HepG2 (cell line): ENCODE data around the gene GRIP2. TPM values are rescaled to one million over a fixed set of nuclear protein-coding genes. Genes with fewer than 3 reads are reported as not detected.

Experiments used
- IKZF5 ChIP-seq: IDR thresholded peaks from 2 replicates; pipeline ENCODE4 v1.6.1; 2018; ENCODE audit warnings: missing genetic modification reagents, mild to moderate bottlenecking, missing compliant biosample characterization
- SMC3 ChIP-seq: IDR thresholded peaks from 2 replicates; pipeline ENCODE4 v1.6.1; 2011; ENCODE audit warnings: low read length, improper control_type of control experiment
- YY1 ChIP-seq: IDR thresholded peaks from 2 replicates; pipeline ENCODE4 v1.6.1; 2011; ENCODE audit warnings: low read length, low read depth, moderate library complexity, mild to moderate bottlenecking; ENCODE audit not compliant: insufficient read depth, insufficient replicate concordance
- ZBTB43 ChIP-seq: sonication (generic); formaldehyde crosslinking; conservative IDR thresholded peaks from 2 replicates; pipeline ENCODE4 v1.4.0; 2020; ENCODE audit warnings: missing genetic modification reagents
- ZBTB46 ChIP-seq: sonication (generic); formaldehyde crosslinking; IDR thresholded peaks from 2 replicates; pipeline ENCODE4 v1.4.0; 2020; ENCODE audit warnings: mild to moderate bottlenecking, missing genetic modification reagents, borderline replicate concordance
- ZFAT ChIP-seq: sonication (generic); formaldehyde crosslinking; conservative IDR thresholded peaks from 2 replicates; pipeline ENCODE4 v1.8.1; 2023; ENCODE audit warnings: missing genetic modification reagents, inconsistent platforms
- ZNF691 ChIP-seq: sonication (generic); formaldehyde crosslinking; IDR thresholded peaks from 2 replicates; pipeline ENCODE4 v1.4.0; 2020; ENCODE audit warnings: missing genetic modification reagents, low read depth, mild to moderate bottlenecking, borderline replicate concordance
- ZNF761 ChIP-seq: sonication (generic); formaldehyde crosslinking; conservative IDR thresholded peaks from 2 replicates; pipeline ENCODE4 v1.4.0; 2020; ENCODE audit warnings: mild to moderate bottlenecking, missing genetic modification reagents
- polyA plus RNA-seq, 8 experiments: library from polyadenylated mRNA; depleted of rRNA in 3 of 8; stranded (reverse) in 7 of 8; unstranded in 1 of 8; fragments of >200 nt; fragmentation: Illumina TruSeq in 4 of 8; extraction: Trizol in 4 of 8; gene quantifications; 2 replicates each; pipeline versions ENCODE4 v1.2.1 to v1.2.3, GENCODE V29; 2011 to 2016; ENCODE audit warnings: low read depth in 4 of 8, missing spikeins in 1 of 8, mixed read lengths in 1 of 8; ENCODE audit not compliant: insufficient read depth in 1 of 8
- total RNA-seq, 5 experiments: library from RNA; depleted of rRNA; stranded (reverse); fragments of >200 nt; fragmentation: Illumina TruSeq; extraction: Trizol; gene quantifications; 2 replicates each; pipeline ENCODE4 v1.2.3, GENCODE V29; 2016; ENCODE audit warnings: low read depth in 1 of 5
- TF ChIP-seq, protein P1 (sequence below): IDR thresholded peaks from 2 replicates; pipeline ENCODE4 v1.6.1; 2016; ENCODE audit warnings: low read depth

GRIP2 gene
- total and polyA plus RNA-seq, 2 of the 13 experiments (the other 11 are each of a cell fraction or from before 2014, with no cell fraction given), result 0.11 to 0.24 TPM

DNA sequence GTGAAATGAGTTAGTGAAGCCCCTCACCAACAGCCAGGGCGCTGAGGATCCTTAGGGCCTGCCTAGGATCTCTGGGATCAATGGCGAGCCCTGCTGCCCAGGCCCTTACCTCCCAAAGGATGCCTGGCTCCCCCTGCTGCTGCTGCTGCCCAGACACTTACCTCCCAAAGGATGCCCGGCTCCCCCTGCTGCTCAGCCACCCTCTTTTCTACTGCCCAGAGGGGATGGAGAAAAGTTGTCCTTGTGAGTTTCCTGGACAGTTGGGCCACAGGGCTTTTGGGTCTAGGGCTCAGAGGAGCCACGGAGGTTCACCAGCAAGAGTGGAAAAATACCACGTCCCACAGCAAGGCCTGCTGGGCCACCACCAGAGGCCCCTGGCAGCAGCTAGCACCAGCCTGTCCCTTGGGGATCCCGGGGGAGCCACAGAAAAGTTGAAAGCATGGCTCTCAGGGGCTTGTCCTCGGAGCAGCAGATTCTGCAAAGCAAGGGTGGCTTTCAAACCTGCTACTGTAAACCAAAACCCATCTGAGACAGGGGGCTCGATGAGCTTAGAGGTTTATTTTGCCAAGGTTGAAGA is 78.3 kb downstream of the GRIP2 start (continued):
- TF ChIP-seq, protein P1, sequence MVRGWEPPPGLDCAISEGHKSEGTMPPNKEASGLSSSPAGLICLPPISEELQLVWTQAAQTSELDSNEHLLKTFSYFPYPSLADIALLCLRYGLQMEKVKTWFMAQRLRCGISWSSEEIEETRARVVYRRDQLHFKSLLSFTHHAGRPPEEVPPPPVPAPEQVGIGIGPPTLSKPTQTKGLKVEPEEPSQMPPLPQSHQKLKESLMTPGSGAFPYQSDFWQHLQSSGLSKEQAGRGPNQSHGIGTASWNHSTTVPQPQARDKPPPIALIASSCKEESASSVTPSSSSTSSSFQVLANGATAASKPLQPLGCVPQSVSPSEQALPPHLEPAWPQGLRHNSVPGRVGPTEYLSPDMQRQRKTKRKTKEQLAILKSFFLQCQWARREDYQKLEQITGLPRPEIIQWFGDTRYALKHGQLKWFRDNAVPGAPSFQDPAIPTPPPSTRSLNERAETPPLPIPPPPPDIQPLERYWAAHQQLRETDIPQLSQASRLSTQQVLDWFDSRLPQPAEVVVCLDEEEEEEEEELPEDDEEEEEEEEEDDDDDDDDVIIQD (CRISPR knock-in tag), result 0 out of 2 replicates have a peak, but pooled peaks have one; percentile 23
- TF ChIP-seq ZNF761 (CRISPR knock-in tag) (no peak), ZFAT (no peak), ZBTB46 (no peak), YY1 (peak; percentile 23), ZNF691 (CRISPR knock-in tag) (no peak), ZBTB43 (peak; percentile 67; the same call in 1 of the 2 replicates), IKZF5 (no peak), SMC3 (peak; percentile 81)
